Neural cell (in vitro differentiated cells): ENCODE measurements around the gene KRTAP19-8.

Source experiments
- EP300 ChIP-seq: fragments of 450-650 bp; conservative IDR thresholded peaks from 2 replicates; pipeline ENCODE4 v1.6.1; 2014; ENCODE audit warnings: antibody characterized with exemption, mild to moderate bottlenecking, moderate library complexity; ENCODE audit not compliant: poor library complexity, severe bottlenecking
- EZH2 ChIP-seq: fragments of 200-600, 300-800 bp; shearing (Covaris generic), sonication (generic); IDR thresholded peaks from 2 replicates; pipeline ENCODE4 v1.6.1; 2014; ENCODE audit warnings: antibody characterized with exemption, low read length, borderline replicate concordance, mild to moderate bottlenecking; ENCODE audit not compliant: insufficient read depth, poor library complexity, severe bottlenecking
- RAD21 ChIP-seq: fragments of 450-650 bp; conservative IDR thresholded peaks from 2 replicates; pipeline ENCODE4 v1.6.1; 2014; ENCODE audit warnings: antibody characterized with exemption, mild to moderate bottlenecking, moderate library complexity
- TF ChIP-seq, protein P1 (sequence below): IDR thresholded peaks from 2 replicates; pipeline ENCODE4 v1.6.1; 2012; ENCODE audit warnings: borderline replicate concordance
- TF ChIP-seq, protein P2 (sequence below): fragments of 450-650 bp; IDR thresholded peaks from 2 replicates; pipeline ENCODE4 v1.5.1; 2014; ENCODE audit warnings: antibody characterized with exemption, mild to moderate bottlenecking, moderate library complexity; ENCODE audit not compliant: poor library complexity, severe bottlenecking

DNA sequence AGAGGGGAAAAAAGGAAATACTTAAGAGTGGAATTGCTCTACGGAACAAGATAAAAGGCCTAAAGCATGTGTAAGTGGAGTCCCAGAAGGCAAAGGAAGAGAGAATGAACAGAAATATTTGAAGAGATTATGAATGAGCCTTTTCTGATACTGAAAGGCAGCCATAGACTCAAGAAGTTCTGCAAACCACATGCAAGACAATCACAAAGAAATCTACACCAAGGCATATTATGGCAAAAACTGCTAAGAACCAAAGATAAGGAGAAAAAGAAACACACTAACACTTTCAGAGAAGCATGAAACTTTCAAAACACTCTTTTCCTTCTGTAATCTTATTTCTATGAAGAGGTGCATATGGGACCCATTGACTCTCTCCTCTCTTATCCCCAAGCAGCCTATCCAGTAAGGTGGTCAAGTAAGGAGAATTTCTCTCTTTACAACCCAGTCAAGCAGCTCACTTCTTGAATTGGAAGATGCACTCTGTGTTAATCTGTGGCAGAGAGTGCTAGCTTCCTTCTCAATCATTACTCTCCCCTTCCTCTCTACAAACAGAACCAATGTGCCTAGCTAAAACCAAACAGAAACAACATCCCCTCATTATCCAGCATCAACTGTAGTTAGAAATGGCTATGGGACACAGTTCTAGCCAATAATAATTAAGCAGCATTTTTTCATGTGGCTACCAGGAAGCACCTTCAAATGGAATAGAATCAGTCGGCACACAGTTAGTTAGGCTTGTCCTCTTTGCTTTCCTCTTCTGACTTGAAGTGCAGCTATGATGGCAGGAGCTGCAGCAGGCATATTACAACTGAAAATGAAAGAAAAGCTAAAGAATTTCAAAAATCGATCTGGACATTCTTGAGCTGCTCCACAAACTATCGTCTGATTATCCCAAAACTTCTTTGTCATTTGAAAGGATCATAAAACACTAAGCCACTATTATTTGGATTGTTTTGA lies 25.9 kb downstream of the KRTAP19-8 start:
- TF ChIP-seq EZH2 (no peak), RAD21 (no peak), EP300 (no peak)
- TF ChIP-seq, protein P1, sequence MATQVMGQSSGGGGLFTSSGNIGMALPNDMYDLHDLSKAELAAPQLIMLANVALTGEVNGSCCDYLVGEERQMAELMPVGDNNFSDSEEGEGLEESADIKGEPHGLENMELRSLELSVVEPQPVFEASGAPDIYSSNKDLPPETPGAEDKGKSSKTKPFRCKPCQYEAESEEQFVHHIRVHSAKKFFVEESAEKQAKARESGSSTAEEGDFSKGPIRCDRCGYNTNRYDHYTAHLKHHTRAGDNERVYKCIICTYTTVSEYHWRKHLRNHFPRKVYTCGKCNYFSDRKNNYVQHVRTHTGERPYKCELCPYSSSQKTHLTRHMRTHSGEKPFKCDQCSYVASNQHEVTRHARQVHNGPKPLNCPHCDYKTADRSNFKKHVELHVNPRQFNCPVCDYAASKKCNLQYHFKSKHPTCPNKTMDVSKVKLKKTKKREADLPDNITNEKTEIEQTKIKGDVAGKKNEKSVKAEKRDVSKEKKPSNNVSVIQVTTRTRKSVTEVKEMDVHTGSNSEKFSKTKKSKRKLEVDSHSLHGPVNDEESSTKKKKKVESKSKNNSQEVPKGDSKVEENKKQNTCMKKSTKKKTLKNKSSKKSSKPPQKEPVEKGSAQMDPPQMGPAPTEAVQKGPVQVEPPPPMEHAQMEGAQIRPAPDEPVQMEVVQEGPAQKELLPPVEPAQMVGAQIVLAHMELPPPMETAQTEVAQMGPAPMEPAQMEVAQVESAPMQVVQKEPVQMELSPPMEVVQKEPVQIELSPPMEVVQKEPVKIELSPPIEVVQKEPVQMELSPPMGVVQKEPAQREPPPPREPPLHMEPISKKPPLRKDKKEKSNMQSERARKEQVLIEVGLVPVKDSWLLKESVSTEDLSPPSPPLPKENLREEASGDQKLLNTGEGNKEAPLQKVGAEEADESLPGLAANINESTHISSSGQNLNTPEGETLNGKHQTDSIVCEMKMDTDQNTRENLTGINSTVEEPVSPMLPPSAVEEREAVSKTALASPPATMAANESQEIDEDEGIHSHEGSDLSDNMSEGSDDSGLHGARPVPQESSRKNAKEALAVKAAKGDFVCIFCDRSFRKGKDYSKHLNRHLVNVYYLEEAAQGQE = no peak
- TF ChIP-seq, protein P2, sequence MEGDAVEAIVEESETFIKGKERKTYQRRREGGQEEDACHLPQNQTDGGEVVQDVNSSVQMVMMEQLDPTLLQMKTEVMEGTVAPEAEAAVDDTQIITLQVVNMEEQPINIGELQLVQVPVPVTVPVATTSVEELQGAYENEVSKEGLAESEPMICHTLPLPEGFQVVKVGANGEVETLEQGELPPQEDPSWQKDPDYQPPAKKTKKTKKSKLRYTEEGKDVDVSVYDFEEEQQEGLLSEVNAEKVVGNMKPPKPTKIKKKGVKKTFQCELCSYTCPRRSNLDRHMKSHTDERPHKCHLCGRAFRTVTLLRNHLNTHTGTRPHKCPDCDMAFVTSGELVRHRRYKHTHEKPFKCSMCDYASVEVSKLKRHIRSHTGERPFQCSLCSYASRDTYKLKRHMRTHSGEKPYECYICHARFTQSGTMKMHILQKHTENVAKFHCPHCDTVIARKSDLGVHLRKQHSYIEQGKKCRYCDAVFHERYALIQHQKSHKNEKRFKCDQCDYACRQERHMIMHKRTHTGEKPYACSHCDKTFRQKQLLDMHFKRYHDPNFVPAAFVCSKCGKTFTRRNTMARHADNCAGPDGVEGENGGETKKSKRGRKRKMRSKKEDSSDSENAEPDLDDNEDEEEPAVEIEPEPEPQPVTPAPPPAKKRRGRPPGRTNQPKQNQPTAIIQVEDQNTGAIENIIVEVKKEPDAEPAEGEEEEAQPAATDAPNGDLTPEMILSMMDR = no peak
